ENCODE measurements around the gene AFAP1.

AFAP1 gene

GRCh38 chr4:7976634-7977033, 37.0 kb upstream of the AFAP1 start:
- TF ChIP-seq, protein P1, sequence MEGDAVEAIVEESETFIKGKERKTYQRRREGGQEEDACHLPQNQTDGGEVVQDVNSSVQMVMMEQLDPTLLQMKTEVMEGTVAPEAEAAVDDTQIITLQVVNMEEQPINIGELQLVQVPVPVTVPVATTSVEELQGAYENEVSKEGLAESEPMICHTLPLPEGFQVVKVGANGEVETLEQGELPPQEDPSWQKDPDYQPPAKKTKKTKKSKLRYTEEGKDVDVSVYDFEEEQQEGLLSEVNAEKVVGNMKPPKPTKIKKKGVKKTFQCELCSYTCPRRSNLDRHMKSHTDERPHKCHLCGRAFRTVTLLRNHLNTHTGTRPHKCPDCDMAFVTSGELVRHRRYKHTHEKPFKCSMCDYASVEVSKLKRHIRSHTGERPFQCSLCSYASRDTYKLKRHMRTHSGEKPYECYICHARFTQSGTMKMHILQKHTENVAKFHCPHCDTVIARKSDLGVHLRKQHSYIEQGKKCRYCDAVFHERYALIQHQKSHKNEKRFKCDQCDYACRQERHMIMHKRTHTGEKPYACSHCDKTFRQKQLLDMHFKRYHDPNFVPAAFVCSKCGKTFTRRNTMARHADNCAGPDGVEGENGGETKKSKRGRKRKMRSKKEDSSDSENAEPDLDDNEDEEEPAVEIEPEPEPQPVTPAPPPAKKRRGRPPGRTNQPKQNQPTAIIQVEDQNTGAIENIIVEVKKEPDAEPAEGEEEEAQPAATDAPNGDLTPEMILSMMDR (IDR thresholded peaks at IDR 0.05; ENCODE audit: low read depth, low read length) = no peak
- DNase-seq (ENCODE audit: low read depth, low spot score) = no peak
- no peak overlapping the region for H3K4me3 ChIP-seq (ENCODE audit: low read depth, low read length)
- in situ Hi-C loops (cut with HindIII; ENCODE audit: low sequenced_read_pairs) = no loop called here

GRCh38 chr4:7976025-7976424, 36.4 kb upstream of the AFAP1 start:
- TF ChIP-seq, protein P1 (IDR thresholded peaks at IDR 0.05; ENCODE audit: low read depth, low read length) = no peak
- in situ Hi-C loops (cut with HindIII; ENCODE audit: low sequenced_read_pairs) = no loop called here
- DNase-seq (ENCODE audit: low read depth, low spot score) = no peak
- H3K4me3 ChIP-seq (ENCODE audit: low read depth, low read length) = no peak overlapping the region

DNA sequence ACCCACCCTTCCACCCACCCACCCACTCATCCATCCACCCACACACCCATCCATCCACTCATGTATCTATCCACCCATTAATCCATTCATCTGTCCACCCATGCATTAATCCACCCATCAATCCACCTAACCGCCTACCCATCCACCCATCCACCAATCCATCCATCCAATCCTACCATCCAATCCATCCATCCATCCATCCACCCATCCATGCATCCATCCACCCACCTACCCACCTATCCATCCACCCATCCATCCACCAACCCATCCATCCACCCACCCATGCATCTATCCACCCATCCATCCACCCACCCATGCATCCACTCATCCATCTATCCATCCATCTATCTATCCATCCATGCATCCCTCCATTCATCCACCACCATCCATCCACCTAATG, 34.8 kb upstream of the AFAP1 start:
- no peak for DNase-seq (ENCODE audit: low read depth, low spot score)
- in situ Hi-C loops (cut with HindIII; ENCODE audit: low sequenced_read_pairs) = no loop called here
- TF ChIP-seq, protein P1 (IDR thresholded peaks at IDR 0.05; ENCODE audit: low read depth, low read length) = no peak
- no peak overlapping the region for H3K4me3 ChIP-seq (ENCODE audit: low read depth, low read length)

GRCh38 chr4:7973545-7973981, 33.9 kb upstream of the AFAP1 start:
- TF ChIP-seq, protein P1 (IDR thresholded peaks at IDR 0.05; ENCODE audit: low read depth, low read length) = no peak
- DNase-seq (ENCODE audit: low read depth, low spot score) = peak; percentile 70
- no peak overlapping the region for H3K4me3 ChIP-seq (ENCODE audit: low read depth, low read length)
- in situ Hi-C loops (cut with HindIII; ENCODE audit: low sequenced_read_pairs) = no loop called here

GRCh38 chr4:7971881-7972500, 32.3 kb upstream of the AFAP1 start:
- in situ Hi-C loops (cut with HindIII; ENCODE audit: low sequenced_read_pairs) = no loop called here
- TF ChIP-seq, protein P1 (IDR thresholded peaks at IDR 0.05; ENCODE audit: low read depth, low read length) = no peak
- DNase-seq (ENCODE audit: low read depth, low spot score) = no peak
- H3K4me3 ChIP-seq (ENCODE audit: low read depth, low read length) = no peak overlapping the region

GRCh38 chr4:7971159-7971631, 31.5 kb upstream of the AFAP1 start:
- in situ Hi-C loops (cut with HindIII; ENCODE audit: low sequenced_read_pairs) = no loop called here
- TF ChIP-seq, protein P1 (IDR thresholded peaks at IDR 0.05; ENCODE audit: low read depth, low read length) = no peak
- DNase-seq (ENCODE audit: low read depth, low spot score) = no peak
- H3K4me3 ChIP-seq (ENCODE audit: low read depth, low read length) = no peak overlapping the region

Data from astrocyte of the spinal cord (primary cell).